Sigmoid colon (tissue), 7 donors: ENCODE results near the gene KCNQ2. TPM values are rescaled to one million over a fixed set of nuclear protein-coding genes. Genes with fewer than 3 reads are reported as not detected.

Experiments used
- DNase-seq: peaks from one replicate; pipeline ENCODE4 v3.0.0-alpha.2; 2019
- H3K27ac ChIP-seq, 4 donors: fragments of 200-600 bp; sonication (generic); one replicate each; pipeline ENCODE4 v1.5.1; 2016 to 2019; ENCODE audit warnings: mild to moderate bottlenecking in 1 of 4
- H3K27me3 ChIP-seq, 3 donors: fragments of 200-600 bp; sonication (generic); one replicate each; pipeline ENCODE4 v1.5.1; 2019; ENCODE audit warnings: mild to moderate bottlenecking in 1 of 3
- H3K36me3 ChIP-seq, 4 donors: fragments of 200-600 bp; sonication (generic); one replicate each; pipeline ENCODE4 v1.5.1; 2016 to 2019
- H3K4me1 ChIP-seq, 4 donors: fragments of 200-600 bp; sonication (generic); one replicate each; pipeline ENCODE4 v1.5.1; 2017 to 2019
- H3K4me3 ChIP-seq, 4 donors: fragments of 200-600 bp; sonication (generic); one replicate each; pipeline ENCODE4 v1.5.1; 2017 to 2019; ENCODE audit warnings: mild to moderate bottlenecking in 2 of 4, moderate library complexity in 1 of 4
- H3K9me3 ChIP-seq, 4 donors: fragments of 200-600 bp in 3 of 4; sonication (generic) in 3 of 4; one replicate each; pipeline versions ENCODE4 v1.5.1 to v1.6.1; 2013 to 2019
- EP300 ChIP-seq, 4 donors: sonication (generic); formaldehyde crosslinking; IDR thresholded peaks; one replicate each; pipeline ENCODE4 v1.6.1; 2017; ENCODE audit warnings: antibody characterized with exemption in 4 of 4
- POLR2A ChIP-seq, 2 donors: fragments of 450-650 bp; IDR thresholded peaks; one replicate each; pipeline ENCODE4 v1.6.1; 2016; ENCODE audit warnings: antibody characterized with exemption in 2 of 2, mild to moderate bottlenecking in 2 of 2, moderate library complexity in 2 of 2
- POLR2AphosphoS5 ChIP-seq, 4 donors: sonication (generic); formaldehyde crosslinking; IDR thresholded peaks; one replicate each; pipeline ENCODE4 v1.6.1; 2017; ENCODE audit warnings: antibody characterized with exemption in 4 of 4
- WGBS, 2 donors: extraction: QIAGEN DNeasy Blood & Tissue Kit; methylation state at CpG; one replicate each; pipeline ENCODE4 v1.1.7; 2013; 5-methylcytosine and 5-hydroxymethylcytosine counted together
- intact Hi-C: fragments of 100-400 bp; cut with DNase I; formaldehyde crosslinking; loops from one replicate; pipeline ENCODE4 v1.15.1; 2023
- polyA plus RNA-seq, 3 donors: library from polyadenylated mRNA; stranded (reverse); fragments of 200-250 nt; gene quantifications; one replicate each; pipeline ENCODE4 v1.2.3, GENCODE V29; 2013
- total RNA-seq, 4 donors: library from RNA; depleted of rRNA; stranded (reverse); fragments of >200 nt; gene quantifications; one replicate each; pipeline ENCODE4 v1.1.0, GENCODE V29; 2016
- TF ChIP-seq, protein P1 (sequence below), 4 experiments: fragments of 450-650 bp in 3 of 4; fragments of 200-600 bp in 1 of 4; IDR thresholded peaks; one replicate each; pipeline ENCODE4 v1.5.1; 2016 to 2019; ENCODE audit warnings: antibody characterized with exemption in 4 of 4, mild to moderate bottlenecking in 3 of 4, moderate library complexity in 2 of 4
- donor health status: healthy with polysubstance abuse.
- donor health status: Bipolar disorder and iron deficiency.
- donor health status: healthy.

The KCNQ2 gene
- total and polyA plus RNA-seq, 7 donors: 0.83 to 4.2 (median 1.2) TPM; not detected in 3

DNA sequence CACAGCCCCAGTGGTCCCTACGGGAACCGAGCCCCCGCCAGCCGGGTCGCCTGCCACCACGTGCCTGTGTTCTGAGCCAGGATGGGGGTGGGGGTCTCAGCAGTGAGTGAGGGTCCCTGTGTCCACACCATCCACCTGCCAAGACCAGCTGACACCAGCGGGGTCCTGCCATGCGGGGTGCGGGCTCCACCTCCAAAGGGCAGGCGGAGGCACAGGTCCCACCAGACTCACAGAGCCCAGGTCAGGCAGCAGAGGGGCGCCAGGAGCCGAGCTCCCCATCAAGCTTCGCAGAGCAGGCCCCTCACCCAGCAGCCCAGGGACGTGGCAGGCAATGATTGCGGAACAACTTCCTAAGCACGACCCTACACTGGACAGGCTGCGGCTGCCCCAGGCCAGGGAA lies 50.5 kb downstream of the KCNQ2 start:
- Histone ChIP-seq H3K36me3 (no peaks in the 10 kb centered on the region), H3K27me3 (peaks cover 0 to 60% (median 12%) of the 10 kb centered on the region in 3 donors), H3K4me1 (no peaks in the 10 kb centered on the region), H3K4me3 (no peak overlapping the region), H3K27ac (no peak overlapping the region), H3K9me3 (no peaks in the 10 kb centered on the region)
- TF ChIP-seq, protein P1, sequence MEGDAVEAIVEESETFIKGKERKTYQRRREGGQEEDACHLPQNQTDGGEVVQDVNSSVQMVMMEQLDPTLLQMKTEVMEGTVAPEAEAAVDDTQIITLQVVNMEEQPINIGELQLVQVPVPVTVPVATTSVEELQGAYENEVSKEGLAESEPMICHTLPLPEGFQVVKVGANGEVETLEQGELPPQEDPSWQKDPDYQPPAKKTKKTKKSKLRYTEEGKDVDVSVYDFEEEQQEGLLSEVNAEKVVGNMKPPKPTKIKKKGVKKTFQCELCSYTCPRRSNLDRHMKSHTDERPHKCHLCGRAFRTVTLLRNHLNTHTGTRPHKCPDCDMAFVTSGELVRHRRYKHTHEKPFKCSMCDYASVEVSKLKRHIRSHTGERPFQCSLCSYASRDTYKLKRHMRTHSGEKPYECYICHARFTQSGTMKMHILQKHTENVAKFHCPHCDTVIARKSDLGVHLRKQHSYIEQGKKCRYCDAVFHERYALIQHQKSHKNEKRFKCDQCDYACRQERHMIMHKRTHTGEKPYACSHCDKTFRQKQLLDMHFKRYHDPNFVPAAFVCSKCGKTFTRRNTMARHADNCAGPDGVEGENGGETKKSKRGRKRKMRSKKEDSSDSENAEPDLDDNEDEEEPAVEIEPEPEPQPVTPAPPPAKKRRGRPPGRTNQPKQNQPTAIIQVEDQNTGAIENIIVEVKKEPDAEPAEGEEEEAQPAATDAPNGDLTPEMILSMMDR (IDR thresholded peaks at IDR 0.05): no peak
- DNase-seq: no peak
- WGBS, 2 donors: 87% methylated on average over 17 of the region's 17 CpGs
- intact Hi-C loops: no loop called here

GRCh38 chr20:63421094-63421692 lies 51.3 kb downstream of the KCNQ2 start:
- H3K9me3 ChIP-seq: no peaks in the 10 kb centered on the region
- H3K4me1 ChIP-seq: no peaks in the 10 kb centered on the region
- 73 to 82% methylated on average over 29 of the region's 29 CpGs for WGBS, 2 donors
- no peaks in the 10 kb centered on the region for H3K36me3 ChIP-seq
- intact Hi-C loops: no loop called here
- no peak overlapping the region for H3K4me3 ChIP-seq
- no peak overlapping the region for H3K27ac ChIP-seq
- no peak for TF ChIP-seq EP300 (IDR thresholded peaks at IDR 0.05)
- H3K27me3 ChIP-seq: peaks cover 0 to 67% (median 13%) of the 10 kb centered on the region in 3 donors
- no peak for DNase-seq

DNA sequence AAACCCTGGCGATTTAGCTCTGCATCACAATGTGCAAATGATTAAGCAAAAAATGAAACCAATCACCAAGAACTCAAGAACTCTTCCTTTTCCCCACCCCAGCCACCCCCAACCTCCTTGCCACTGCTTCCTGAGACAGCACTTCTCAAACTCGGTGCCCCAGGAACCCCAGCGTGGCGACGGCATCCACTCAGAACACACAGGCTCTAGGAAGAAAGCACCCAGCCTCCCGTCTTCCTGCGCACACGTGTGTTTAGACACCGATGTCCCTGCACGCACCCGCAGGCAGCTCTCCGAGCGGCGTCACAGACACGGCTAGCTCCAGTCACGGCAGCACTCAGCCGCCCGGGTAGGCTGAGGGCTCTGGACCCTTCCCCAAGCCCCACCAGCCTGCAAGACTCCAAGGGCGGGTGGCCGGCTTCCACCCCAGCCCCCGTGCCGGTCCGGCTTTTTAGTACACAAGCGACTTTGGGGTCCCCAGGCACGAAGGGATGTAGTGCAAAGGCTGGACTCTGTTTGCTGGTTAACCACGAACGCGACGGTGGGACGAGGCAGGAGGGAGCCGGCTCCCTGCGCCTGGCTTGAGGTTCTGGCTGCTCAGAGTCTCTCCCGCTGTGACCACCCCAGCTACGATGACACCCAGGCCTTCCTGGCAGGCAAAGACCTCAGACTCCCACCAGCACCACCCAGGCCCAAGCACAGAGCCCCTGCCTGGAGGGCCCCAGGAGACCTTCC lies 51.9 kb downstream of the KCNQ2 start:
- Histone ChIP-seq H3K27ac (no peak overlapping the region), H3K9me3 (no peaks in the 10 kb centered on the region), H3K4me3 (no peak overlapping the region), H3K27me3 (peaks cover 0 to 74% (median 20%) of the 10 kb centered on the region in 3 donors), H3K4me1 (no peaks in the 10 kb centered on the region), H3K36me3 (no peaks in the 10 kb centered on the region)
- 83 to 86% methylated on average over 34 of the region's 34 CpGs for WGBS, 2 donors
- TF ChIP-seq, protein P1 (IDR thresholded peaks at IDR 0.05): no peak
- no peak for TF ChIP-seq POLR2AphosphoS5 (IDR thresholded peaks at IDR 0.05)
- TF ChIP-seq POLR2A (IDR thresholded peaks at IDR 0.05): no peak
- no peak for TF ChIP-seq EP300 (IDR thresholded peaks at IDR 0.05)
- DNase-seq: no peak
- intact Hi-C loops: no loop called here

- no peaks in the 10 kb centered on the region for H3K36me3 ChIP-seq
- H3K9me3 ChIP-seq: no peaks in the 10 kb centered on the region
- no peak overlapping the region for H3K4me3 ChIP-seq
- intact Hi-C loops: no loop called here
- no peak overlapping the region for H3K27ac ChIP-seq
- WGBS, 2 donors: 82 to 88% methylated on average over 24 of the region's 24 CpGs
- no peak for TF ChIP-seq POLR2A (IDR thresholded peaks at IDR 0.05)
- TF ChIP-seq POLR2AphosphoS5 (IDR thresholded peaks at IDR 0.05): no peak
- TF ChIP-seq EP300 (IDR thresholded peaks at IDR 0.05): no peak
- TF ChIP-seq, protein P1 (IDR thresholded peaks at IDR 0.05): no peak
- peaks cover 0 to 78% (median 22%) of the 10 kb centered on the region in 3 donors for H3K27me3 ChIP-seq
- no peak for DNase-seq
- H3K4me1 ChIP-seq: no peaks in the 10 kb centered on the region
Observed at GRCh38 chr20:63419299-63419698, 53.2 kb downstream of the KCNQ2 start.

- Histone ChIP-seq H3K27me3 (peaks cover 0 to 81% (median 22%) of the 10 kb centered on the region in 3 donors), H3K4me3 (no peak overlapping the region), H3K9me3 (no peaks in the 10 kb centered on the region), H3K27ac (no peak overlapping the region), H3K36me3 (no peaks in the 10 kb centered on the region), H3K4me1 (no peaks in the 10 kb centered on the region)
- intact Hi-C loops: no loop called here
- no peak for DNase-seq
- TF ChIP-seq POLR2A (IDR thresholded peaks at IDR 0.05) (no peak), EP300 (IDR thresholded peaks at IDR 0.05) (no peak), POLR2AphosphoS5 (IDR thresholded peaks at IDR 0.05) (no peak)
- TF ChIP-seq, protein P1 (IDR thresholded peaks at IDR 0.05): no peak
- WGBS, 2 donors: 64 to 82% methylated on average over 16 of the region's 16 CpGs
Observed at GRCh38 chr20:63418617-63419016, 53.8 kb downstream of the KCNQ2 start.
